ENCODE data around the gene LILRB2. TPM values are rescaled to one million over a fixed set of nuclear protein-coding genes. Genes with fewer than 3 reads are reported as not detected.

Gene LILRB2
- polyA plus RNA-seq, 3 donors = 111 to 574 (median 172) TPM

DNA sequence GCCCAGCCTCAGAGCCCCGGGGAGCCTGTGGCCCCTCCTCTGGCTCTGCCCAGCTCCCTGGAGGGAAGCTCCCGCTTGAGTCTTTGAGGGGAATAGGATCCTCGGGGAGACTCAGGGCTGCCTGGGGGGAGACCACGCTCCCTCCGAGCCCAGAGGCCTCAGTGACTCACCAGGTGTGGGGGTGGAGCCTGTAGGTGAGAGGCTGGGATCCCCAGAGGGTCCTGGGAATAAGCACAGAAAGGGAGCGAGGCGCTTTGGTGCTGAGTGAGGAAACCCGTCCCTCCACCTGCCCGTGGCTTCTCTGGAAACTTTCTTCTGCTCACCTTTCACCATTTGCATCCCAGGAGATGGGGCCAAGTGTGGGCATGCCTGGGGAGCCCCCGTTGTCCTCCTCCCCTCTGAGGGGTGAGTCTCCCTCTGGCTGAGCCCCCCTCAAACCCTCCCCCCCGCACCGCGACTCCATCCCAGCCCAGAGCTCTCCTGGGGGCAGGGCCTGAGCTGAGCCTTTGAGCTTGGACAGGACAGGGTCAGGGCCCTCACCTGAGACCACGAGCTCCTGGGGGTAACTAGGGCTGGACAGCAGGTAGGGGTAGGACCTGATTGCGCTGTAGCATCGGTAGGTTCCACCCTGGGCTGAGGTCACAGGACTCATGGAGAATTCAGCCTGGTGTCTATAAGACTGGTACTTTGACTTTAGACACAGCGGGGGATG lies 26.6 kb downstream of the LILRB2 start:
- no peaks in the 10 kb centered on the region for H4K20me1 ChIP-seq (ENCODE audit: insufficient read depth, low read length)
- TF ChIP-seq CTCF (IDR thresholded peaks at IDR 0.05) = no peak
- Mint-ChIP-seq H3K4me1 (peaks cover 27% of the 10 kb centered on the region), H3K4me3 (no peak overlapping the region), H3K36me3 (peaks cover 0 to 3% of the 10 kb centered on the region in 2 donors), H3K9me3 (peaks cover 0 to 3% (median 0%) of the 10 kb centered on the region in 7 donors), H3K27ac (no peak overlapping the region), H3K27me3 (ENCODE audit: low read depth in 3 of 3) (peaks cover 16 to 25% (median 23%) of the 10 kb centered on the region in 3 donors)
- no peak for DNase-seq
- WGBS (ENCODE audit: insufficient coverage) = 88% methylated on average over 11 of the region's 17 CpGs
- peaks cover 10 to 28% of the 10 kb centered on the region in 2 donors for H3K4me1 ChIP-seq (ENCODE audit: control insufficient read depth in 1 of 2, insufficient read depth in 2 of 2, low read length in 2 of 2)
- H2AFZ ChIP-seq (ENCODE audit: insufficient read depth, low read depth, low read length, poor library complexity, severe bottlenecking) = no peak overlapping the region
- no peaks in the 10 kb centered on the region for H3K79me2 ChIP-seq (ENCODE audit: insufficient read depth, low read length)
- no peak overlapping the region for H3K27ac ChIP-seq (ENCODE audit: low read depth in 1 of 2, low read length in 2 of 2)
- H3K4me3 ChIP-seq (replicated peaks in 1 of 3; ENCODE audit: low read depth in 2 of 3, low read length in 3 of 3) = no peak overlapping the region
- H3K4me2 ChIP-seq (replicated peaks; ENCODE audit: extremely low read depth, low read length, poor library complexity, severe bottlenecking) = no peak overlapping the region
- peaks cover 0 to 5% of the 10 kb centered on the region in 2 donors for H3K27me3 ChIP-seq (ENCODE audit: control insufficient read depth in 2 of 2, insufficient read depth in 2 of 2, low read length in 2 of 2)
- H3K36me3 ChIP-seq (replicated peaks in 1 of 2; ENCODE audit: control insufficient read depth in 1 of 2, insufficient read depth in 2 of 2, low read length in 2 of 2) = no peaks in the 10 kb centered on the region
- H3K9me3 ChIP-seq (replicated peaks in 1 of 2; ENCODE audit: control insufficient read depth in 1 of 2, insufficient read depth in 1 of 2, low read length in 2 of 2) = no peaks in the 10 kb centered on the region
- H3K9ac ChIP-seq (ENCODE audit: insufficient read depth, low read length, poor library complexity, severe bottlenecking) = no peak overlapping the region
- intact Hi-C loops (cut with micrococcal nuclease) = no loop called here

GRCh38 chr19:54253331-54254194 lies 27.3 kb downstream of the LILRB2 start:
- peaks cover 16 to 24% (median 23%) of the 10 kb centered on the region in 3 donors for H3K27me3 Mint-ChIP-seq (ENCODE audit: low read depth in 3 of 3)
- Histone ChIP-seq H3K4me3 (replicated peaks in 1 of 3; ENCODE audit: low read depth in 2 of 3, low read length in 3 of 3) (no peak overlapping the region), H4K20me1 (ENCODE audit: insufficient read depth, low read length) (no peaks in the 10 kb centered on the region), H3K27me3 (ENCODE audit: control insufficient read depth in 2 of 2, insufficient read depth in 2 of 2, low read length in 2 of 2) (peaks cover 0 to 5% of the 10 kb centered on the region in 2 donors), H3K9ac (ENCODE audit: insufficient read depth, low read length, poor library complexity, severe bottlenecking) (no peak overlapping the region), H3K4me2 (replicated peaks; ENCODE audit: extremely low read depth, low read length, poor library complexity, severe bottlenecking) (no peak overlapping the region), H3K4me1 (ENCODE audit: control insufficient read depth in 1 of 2, insufficient read depth in 2 of 2, low read length in 2 of 2) (peaks cover 16 to 36% of the 10 kb centered on the region in 2 donors), H2AFZ (ENCODE audit: insufficient read depth, low read depth, low read length, poor library complexity, severe bottlenecking) (no peak overlapping the region), H3K9me3 (replicated peaks in 1 of 2; ENCODE audit: control insufficient read depth in 1 of 2, insufficient read depth in 1 of 2, low read length in 2 of 2) (no peaks in the 10 kb centered on the region), H3K36me3 (replicated peaks in 1 of 2; ENCODE audit: control insufficient read depth in 1 of 2, insufficient read depth in 2 of 2, low read length in 2 of 2) (no peaks in the 10 kb centered on the region), H3K27ac (ENCODE audit: low read depth in 1 of 2, low read length in 2 of 2) (no peak overlapping the region), H3K79me2 (ENCODE audit: insufficient read depth, low read length) (no peaks in the 10 kb centered on the region)
- no peak overlapping the region for H3K4me3 Mint-ChIP-seq
- no peak for TF ChIP-seq CTCF (IDR thresholded peaks at IDR 0.05)
- peak overlapping the region in 1 of 7 donors; percentile 77 for H3K27ac Mint-ChIP-seq
- H3K9me3 Mint-ChIP-seq = peaks cover 0 to 3% (median 0%) of the 10 kb centered on the region in 7 donors
- peaks cover 29% of the 10 kb centered on the region for H3K4me1 Mint-ChIP-seq
- WGBS (ENCODE audit: insufficient coverage) = 96% methylated on average over 14 of the region's 23 CpGs
- no peak for DNase-seq
- peaks cover 0 to 3% of the 10 kb centered on the region in 2 donors for H3K36me3 Mint-ChIP-seq
- intact Hi-C loops (cut with micrococcal nuclease) = no loop called here
